Right lobe of liver (tissue), 6 donors: ENCODE results near the gene HOXA9. TPM values are rescaled to one million over a fixed set of nuclear protein-coding genes. Genes with fewer than 3 reads are reported as not detected.

Source experiments
- ATAC-seq, 4 donors: fragments of 200-7000 bp; cut with Tn5 transposase; one replicate each; pipeline ENCODE4 v1.9.1; 2020; ENCODE audit warnings: mild to moderate bottlenecking in 4 of 4, moderate library complexity in 4 of 4
- DNase-seq, 3 donors: peaks; one replicate each; pipeline ENCODE4 v3.0.0-alpha.2; 2020
- H3K27ac ChIP-seq, 3 donors: fragments of 200-600 bp; one replicate each; pipeline ENCODE4 v1.8.0; 2022
- H3K27me3 ChIP-seq, 2 donors: fragments of 200-600 bp; one replicate each; pipeline ENCODE4 v1.8.0; 2022
- H3K36me3 ChIP-seq, 4 donors: fragments of 200-600 bp; sonication (generic) in 1 of 4; one replicate each; pipeline versions ENCODE4 v1.5.1 to v1.8.0; 2017 to 2022; ENCODE audit warnings: control low read depth in 1 of 4
- H3K4me1 ChIP-seq, 4 donors: fragments of 200-600 bp; sonication (generic) in 1 of 4; one replicate each; pipeline versions ENCODE4 v1.5.1 to v1.8.0; 2017 to 2022; ENCODE audit warnings: control low read depth in 1 of 4
- H3K4me3 ChIP-seq, 3 donors: fragments of 200-600 bp; one replicate each; pipeline ENCODE4 v1.8.0; 2022
- H3K9me3 ChIP-seq, 4 donors: fragments of 200-600 bp; sonication (generic) in 1 of 4; one replicate each; pipeline versions ENCODE4 v1.5.1 to v1.8.0; 2017 to 2022; ENCODE audit warnings: control low read depth in 1 of 4
- POLR2A ChIP-seq: fragments of 450-650 bp; IDR thresholded peaks from one replicate; pipeline ENCODE4 v1.6.1; 2017; ENCODE audit warnings: antibody characterized with exemption, mild to moderate bottlenecking
- WGBS: methylation state at CpG from one replicate; pipeline ENCODE4 v1.1.6; 2018; ENCODE audit warnings: low coverage, low lambda C conversion rate; ENCODE audit not compliant: insufficient coverage; ENCODE audit errors: missing lambda C conversion rate; 5-methylcytosine and 5-hydroxymethylcytosine counted together
- intact Hi-C, 2 donors: fragments of 100-400 bp; cut with DNase I; formaldehyde crosslinking; loops; one replicate each; pipeline versions ENCODE4 v1.11.2 to v1.14.1; 2022
- total RNA-seq, 6 experiments: library from RNA; depleted of rRNA in 2 of 6; stranded (reverse); fragments of >200 nt in 2 of 6; fragmentation: NEBNext Ultra II Directional in 3 of 6; extraction: Animal tissue kit (Norgen Biotek cat#: 25700) in 3 of 6; gene quantifications; one replicate each; pipeline versions ENCODE4 v1.1.0 to v1.2.4, GENCODE V29; 2016 to 2023
- TF ChIP-seq, protein P1 (sequence below), 4 donors: fragments of 200-600 bp in 3 of 4; fragments of 450-650 bp in 1 of 4; IDR thresholded peaks; one replicate each; pipeline versions ENCODE4 v1.5.1 to v1.8.0; 2016 to 2022; ENCODE audit warnings: antibody characterized with exemption in 4 of 4, mild to moderate bottlenecking in 2 of 4
- donor health status: DM: no; HTN: yes; CAD: no.
- donor health status: DM: no; HTN: no; CAD: no.
- donor health status: DM: no; HTN: no; CAD: no.
- donor health status: DM: no; HTN: yes; CAD: no.
- donor health status: DM: no; HTN: yes; CAD: no.

HOXA9 gene
- total RNA-seq, 6 experiments from 2014 or later: 0.09 TPM; not detected in 5

DNA sequence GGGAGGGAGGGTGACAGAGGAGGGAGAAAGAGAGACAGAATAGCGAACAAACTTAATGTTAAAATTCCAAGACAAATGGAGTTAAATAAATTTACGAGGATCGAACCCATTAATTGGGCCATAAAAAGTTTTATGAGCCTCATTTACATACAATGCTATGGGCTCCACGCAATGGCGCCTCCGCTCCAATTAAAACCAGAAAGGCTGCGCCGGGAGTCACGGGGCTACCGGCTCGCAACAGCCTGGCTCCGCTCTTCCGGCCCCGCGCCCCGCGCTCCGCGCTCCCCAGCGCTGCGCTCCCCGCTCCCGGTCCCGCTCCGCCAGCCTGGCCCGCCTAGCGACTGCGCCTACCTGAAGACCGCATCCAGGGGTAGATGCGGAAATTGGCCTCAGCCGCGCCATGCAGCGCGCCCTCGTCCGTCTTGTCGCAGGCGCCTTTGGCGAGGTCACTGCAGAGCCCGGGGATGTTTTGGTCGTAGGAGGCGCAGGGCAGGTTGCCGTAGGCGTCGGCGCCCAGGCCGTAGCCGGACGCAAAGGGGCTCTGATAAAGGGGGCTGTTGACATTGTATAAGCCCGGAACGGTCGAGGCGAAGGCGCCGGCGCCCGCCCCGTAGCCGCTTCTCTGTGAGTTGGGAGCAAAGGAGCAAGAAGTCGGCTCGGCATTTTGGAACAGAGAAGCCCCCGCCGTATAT, 9.4 kb downstream of the HOXA9 start:
- no peaks in the 10 kb centered on the region for H3K36me3 ChIP-seq
- no peak overlapping the region for H3K4me3 ChIP-seq
- H3K27me3 ChIP-seq: peaks cover 32 to 66% of the 10 kb centered on the region in 2 donors
- no peak overlapping the region for H3K27ac ChIP-seq
- no peak for ATAC-seq
- WGBS: 0% methylated on average over 14 of the region's 63 CpGs
- no peaks in the 10 kb centered on the region for H3K9me3 ChIP-seq
- no peak for TF ChIP-seq POLR2A
- TF ChIP-seq, protein P1, sequence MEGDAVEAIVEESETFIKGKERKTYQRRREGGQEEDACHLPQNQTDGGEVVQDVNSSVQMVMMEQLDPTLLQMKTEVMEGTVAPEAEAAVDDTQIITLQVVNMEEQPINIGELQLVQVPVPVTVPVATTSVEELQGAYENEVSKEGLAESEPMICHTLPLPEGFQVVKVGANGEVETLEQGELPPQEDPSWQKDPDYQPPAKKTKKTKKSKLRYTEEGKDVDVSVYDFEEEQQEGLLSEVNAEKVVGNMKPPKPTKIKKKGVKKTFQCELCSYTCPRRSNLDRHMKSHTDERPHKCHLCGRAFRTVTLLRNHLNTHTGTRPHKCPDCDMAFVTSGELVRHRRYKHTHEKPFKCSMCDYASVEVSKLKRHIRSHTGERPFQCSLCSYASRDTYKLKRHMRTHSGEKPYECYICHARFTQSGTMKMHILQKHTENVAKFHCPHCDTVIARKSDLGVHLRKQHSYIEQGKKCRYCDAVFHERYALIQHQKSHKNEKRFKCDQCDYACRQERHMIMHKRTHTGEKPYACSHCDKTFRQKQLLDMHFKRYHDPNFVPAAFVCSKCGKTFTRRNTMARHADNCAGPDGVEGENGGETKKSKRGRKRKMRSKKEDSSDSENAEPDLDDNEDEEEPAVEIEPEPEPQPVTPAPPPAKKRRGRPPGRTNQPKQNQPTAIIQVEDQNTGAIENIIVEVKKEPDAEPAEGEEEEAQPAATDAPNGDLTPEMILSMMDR (IDR thresholded peaks at IDR 0.05): no peak
- peaks cover 0 to 15% (median 9%) of the 10 kb centered on the region in 4 donors for H3K4me1 ChIP-seq
- intact Hi-C loops: loop anchor here (5.0 to 10.0 kb wide), 2 partner anchors 479 to 781 kb away; no protein-coding TSS in a partner anchor
- DNase-seq: peak in 1 of 3 donors; percentile 34

DNA sequence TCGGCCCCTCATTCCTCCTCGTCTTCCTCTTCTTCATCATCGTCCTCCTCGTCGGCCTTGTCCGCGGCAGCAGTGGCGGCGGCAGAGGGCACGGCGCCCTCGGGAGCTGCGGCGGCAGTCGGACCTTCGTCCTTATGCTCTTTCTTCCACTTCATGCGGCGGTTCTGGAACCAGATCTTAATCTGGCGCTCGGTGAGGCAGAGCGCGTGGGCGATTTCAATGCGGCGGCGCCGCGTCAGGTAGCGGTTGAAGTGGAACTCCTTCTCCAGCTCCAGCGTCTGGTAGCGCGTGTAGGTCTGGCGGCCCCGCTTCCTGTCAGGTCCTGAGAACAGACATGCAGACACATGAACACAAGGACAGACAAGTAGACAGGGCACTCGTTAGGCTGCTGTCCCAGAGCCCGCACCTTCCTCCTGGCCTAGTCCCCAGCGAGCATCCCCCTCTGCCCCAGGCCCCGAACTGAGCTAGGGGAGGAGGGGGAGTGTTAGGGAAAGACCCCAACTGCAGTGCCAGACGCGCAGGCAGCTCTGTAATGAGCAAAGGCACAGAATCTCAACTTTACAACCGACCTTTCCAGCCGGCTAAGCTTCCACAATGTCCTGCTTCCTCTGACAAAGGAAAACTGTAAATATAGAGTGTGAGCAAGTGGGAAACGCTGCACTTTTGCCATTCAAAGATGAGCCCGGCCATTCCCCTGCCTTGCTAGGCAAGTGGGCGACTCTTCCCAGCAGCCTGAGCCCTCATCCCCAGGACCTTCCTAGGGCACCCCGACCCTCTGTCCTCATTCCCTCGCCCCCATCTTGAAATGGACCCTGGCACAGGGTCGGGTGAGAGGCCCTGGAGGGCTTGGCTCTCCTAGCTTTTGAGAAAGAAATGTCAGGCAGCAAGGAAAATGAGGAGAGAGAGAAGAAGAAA, 10.2 kb downstream of the HOXA9 start:
- WGBS: 15% methylated on average over 38 of the region's 48 CpGs
- H3K4me3 ChIP-seq: no peak overlapping the region
- ATAC-seq (no peak), DNase-seq (peak in 1 of 3 donors; percentile 28)
- peaks cover 0 to 8% (median 6%) of the 10 kb centered on the region in 4 donors for H3K4me1 ChIP-seq
- intact Hi-C loops: loop anchor here (5.0 to 10.0 kb wide), 2 partner anchors 478 to 780 kb away; no protein-coding TSS in a partner anchor
- no peaks in the 10 kb centered on the region for H3K9me3 ChIP-seq
- H3K27me3 ChIP-seq: peaks cover 35 to 70% of the 10 kb centered on the region in 2 donors
- H3K36me3 ChIP-seq: no peaks in the 10 kb centered on the region
- TF ChIP-seq, protein P1 (IDR thresholded peaks at IDR 0.05): no peak
- TF ChIP-seq POLR2A: no peak
- H3K27ac ChIP-seq: no peak overlapping the region

DNA sequence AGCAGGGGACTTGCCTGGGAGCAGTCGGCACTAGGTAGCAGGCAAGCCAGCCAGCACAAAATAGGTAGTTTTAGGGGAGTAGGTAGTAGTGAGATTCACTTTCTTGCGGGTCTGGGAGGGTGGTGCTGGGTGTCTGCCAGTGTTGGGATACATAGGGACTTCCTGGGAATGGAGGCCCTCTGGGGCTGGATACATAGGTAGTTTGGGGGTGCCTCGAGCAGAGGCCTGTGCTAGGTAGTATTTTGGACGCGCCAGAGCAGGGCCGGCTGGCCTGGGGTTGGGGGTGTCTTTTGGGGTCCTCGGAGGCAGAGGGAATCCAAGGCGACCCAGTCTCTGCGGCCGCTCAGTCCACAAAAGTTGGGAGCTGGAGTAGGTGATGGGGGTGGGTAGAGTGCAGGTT, 11.0 kb downstream of the HOXA9 start:
- Histone ChIP-seq H3K4me3 (no peak overlapping the region), H3K9me3 (no peaks in the 10 kb centered on the region), H3K4me1 (peaks cover 0 to 7% (median 5%) of the 10 kb centered on the region in 4 donors), H3K27ac (no peak overlapping the region), H3K27me3 (peaks cover 36 to 70% of the 10 kb centered on the region in 2 donors), H3K36me3 (no peaks in the 10 kb centered on the region)
- 11% methylated on average over 5 of the region's 10 CpGs for WGBS
- intact Hi-C loops: loop anchor here in 1 of 2 donors (10.0 kb wide), 1 partner anchor 780 kb away; no protein-coding TSS in a partner anchor
- ATAC-seq (no peak), DNase-seq (peak in 1 of 3 donors; percentile 29)
- TF ChIP-seq, protein P1 (IDR thresholded peaks at IDR 0.05): no peak

DNA sequence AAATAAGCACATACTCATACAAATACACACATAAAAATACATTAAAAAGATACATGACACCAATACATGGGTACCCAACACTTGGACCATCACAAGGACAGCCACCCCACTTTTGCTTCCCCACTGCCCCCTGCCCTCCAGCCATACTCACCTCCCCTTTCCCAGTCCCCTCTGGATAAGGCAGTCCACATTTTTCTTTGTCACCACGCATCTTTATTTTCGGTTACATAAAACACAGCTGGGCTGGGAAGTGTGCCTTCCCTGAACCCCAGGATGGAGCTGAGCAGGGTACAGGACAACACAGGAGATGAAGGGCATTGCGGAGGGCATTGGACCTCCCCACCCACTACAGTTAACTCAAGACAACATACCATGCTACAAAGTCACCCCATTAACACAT, 11.8 kb downstream of the HOXA9 start:
- no peaks in the 10 kb centered on the region for H3K36me3 ChIP-seq
- intact Hi-C loops: loop anchor here in 1 of 2 donors (10.0 kb wide), 1 partner anchor 779 kb away; no protein-coding TSS in a partner anchor
- no peak for TF ChIP-seq POLR2A
- TF ChIP-seq, protein P1 (IDR thresholded peaks at IDR 0.05): no peak
- no peak for DNase-seq
- H3K27me3 ChIP-seq: peaks cover 43 to 70% of the 10 kb centered on the region in 2 donors
- no peak overlapping the region for H3K27ac ChIP-seq
- 23% methylated on average over 3 of the region's 3 CpGs for WGBS
- peaks cover 0 to 7% (median 4%) of the 10 kb centered on the region in 4 donors for H3K4me1 ChIP-seq
- no peak overlapping the region for H3K4me3 ChIP-seq
- H3K9me3 ChIP-seq: no peaks in the 10 kb centered on the region
- no peak for ATAC-seq
